ENCODE data around the gene TNS1.

DNA sequence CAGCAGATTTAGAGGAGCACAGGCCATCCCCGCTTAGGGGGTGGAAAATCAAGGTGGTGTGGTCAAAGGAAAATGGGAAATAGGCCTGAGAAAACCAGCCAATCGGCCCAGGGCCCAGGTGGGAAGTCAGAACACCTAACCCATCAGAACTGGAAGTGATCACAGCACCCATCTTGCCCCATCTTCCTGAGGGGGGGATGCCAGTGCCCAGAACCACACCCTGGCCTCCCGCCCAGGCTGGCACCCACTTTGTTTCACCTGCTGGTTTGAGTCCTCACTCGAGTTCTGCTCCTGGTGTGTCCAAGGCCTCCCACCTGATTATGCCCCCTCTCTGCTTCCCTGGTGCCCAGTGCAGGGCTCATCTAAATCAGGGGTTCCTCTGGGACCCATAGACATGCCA lies 174.5 kb downstream of the TNS1 start:
- TF ChIP-seq CTCF (IDR thresholded peaks at IDR 0.05; ENCODE audit: insufficient read depth, low read depth, low read length), result no peak
- no peak for TF ChIP-seq EZH2 (IDR thresholded peaks at IDR 0.05; ENCODE audit: insufficient read depth, low read length)
